Right lobe of liver (tissue), 6 donors: ENCODE data around the gene C16orf78. TPM values are rescaled to one million over a fixed set of nuclear protein-coding genes. Genes with fewer than 3 reads are reported as not detected.
A peak's percentile ranks its signal among the peaks of the same experiment; 100 is the strongest.

Experiments
- ATAC-seq, 4 donors: fragments of 200-7000 bp; cut with Tn5 transposase; one replicate each; pipeline ENCODE4 v1.9.1; 2020; ENCODE audit warnings: mild to moderate bottlenecking in 4 of 4, moderate library complexity in 4 of 4
- DNase-seq, 3 donors: peaks; one replicate each; pipeline ENCODE4 v3.0.0-alpha.2; 2020
- H3K27ac ChIP-seq, 3 donors: fragments of 200-600 bp; one replicate each; pipeline ENCODE4 v1.8.0; 2022
- H3K27me3 ChIP-seq, 2 donors: fragments of 200-600 bp; one replicate each; pipeline ENCODE4 v1.8.0; 2022
- H3K36me3 ChIP-seq, 4 donors: fragments of 200-600 bp; sonication (generic) in 1 of 4; one replicate each; pipeline versions ENCODE4 v1.5.1 to v1.8.0; 2017 to 2022; ENCODE audit warnings: control low read depth in 1 of 4
- H3K4me1 ChIP-seq, 4 donors: fragments of 200-600 bp; sonication (generic) in 1 of 4; one replicate each; pipeline versions ENCODE4 v1.5.1 to v1.8.0; 2017 to 2022; ENCODE audit warnings: control low read depth in 1 of 4
- H3K4me3 ChIP-seq, 3 donors: fragments of 200-600 bp; one replicate each; pipeline ENCODE4 v1.8.0; 2022
- H3K9me3 ChIP-seq, 4 donors: fragments of 200-600 bp; sonication (generic) in 1 of 4; one replicate each; pipeline versions ENCODE4 v1.5.1 to v1.8.0; 2017 to 2022; ENCODE audit warnings: control low read depth in 1 of 4
- CTCF ChIP-seq, 4 donors: fragments of 200-600 bp in 3 of 4; fragments of 450-650 bp in 1 of 4; IDR thresholded peaks; one replicate each; pipeline versions ENCODE4 v1.5.1 to v1.8.0; 2016 to 2022; ENCODE audit warnings: antibody characterized with exemption in 4 of 4, mild to moderate bottlenecking in 2 of 4
- POLR2A ChIP-seq: fragments of 450-650 bp; IDR thresholded peaks from one replicate; pipeline ENCODE4 v1.6.1; 2017; ENCODE audit warnings: antibody characterized with exemption, mild to moderate bottlenecking
- WGBS: methylation state at CpG from one replicate; pipeline ENCODE4 v1.1.6; 2018; ENCODE audit warnings: low coverage, low lambda C conversion rate; ENCODE audit not compliant: insufficient coverage; ENCODE audit errors: missing lambda C conversion rate; 5-methylcytosine and 5-hydroxymethylcytosine counted together
- intact Hi-C, 2 donors: fragments of 100-400 bp; cut with DNase I; formaldehyde crosslinking; loops; one replicate each; pipeline versions ENCODE4 v1.11.2 to v1.14.1; 2022
- total RNA-seq, 6 experiments: library from RNA; depleted of rRNA in 2 of 6; stranded (reverse); fragments of >200 nt in 2 of 6; fragmentation: NEBNext Ultra II Directional in 3 of 6; extraction: Animal tissue kit (Norgen Biotek cat#: 25700) in 3 of 6; gene quantifications; one replicate each; pipeline versions ENCODE4 v1.1.0 to v1.2.4, GENCODE V29; 2016 to 2023
- donor health status: DM: no; HTN: yes; CAD: no.
- donor health status: DM: no; HTN: no; CAD: no.
- donor health status: DM: no; HTN: no; CAD: no.
- donor health status: DM: no; HTN: yes; CAD: no.
- donor health status: DM: no; HTN: yes; CAD: no.

C16orf78 gene
- total RNA-seq, 6 experiments from 2014 or later, result not detected

GRCh38 chr16:49378238-49378637, 4.6 kb downstream of the C16orf78 start:
- no peak overlapping the region for H3K27ac ChIP-seq
- H3K36me3 ChIP-seq, result no peaks in the 10 kb centered on the region
- H3K4me3 ChIP-seq, result no peak overlapping the region
- no peaks in the 10 kb centered on the region for H3K27me3 ChIP-seq
- DNase-seq (no peak), ATAC-seq (no peak)
- intact Hi-C loops, result no loop called here
- TF ChIP-seq POLR2A (no peak), CTCF (IDR thresholded peaks at IDR 0.05) (no peak)
- H3K4me1 ChIP-seq, result no peaks in the 10 kb centered on the region
- no peaks in the 10 kb centered on the region for H3K9me3 ChIP-seq
- whole genome bisulfite sequencing, result no CpG with 5 or more reads among the region's 11 CpGs

GRCh38 chr16:49378816-49379215, 5.2 kb downstream of the C16orf78 start:
- Histone ChIP-seq H3K36me3 (no peaks in the 10 kb centered on the region), H3K4me1 (no peaks in the 10 kb centered on the region), H3K4me3 (no peak overlapping the region), H3K27me3 (no peaks in the 10 kb centered on the region), H3K9me3 (no peaks in the 10 kb centered on the region), H3K27ac (no peak overlapping the region)
- no peak for TF ChIP-seq CTCF (IDR thresholded peaks at IDR 0.05)
- TF ChIP-seq POLR2A, result no peak
- ATAC-seq, result no peak
- WGBS, result 40% methylated on average over 1 of the region's 1 CpG
- intact Hi-C loops, result no loop called here
- no peak for DNase-seq

GRCh38 chr16:49382916-49383315, 9.3 kb downstream of the C16orf78 start:
- DNase-seq, result no peak
- TF ChIP-seq CTCF (IDR thresholded peaks at IDR 0.05) (peak in 1 of 4 donors; percentile 19), POLR2A (no peak)
- intact Hi-C loops, result no loop called here
- no peaks in the 10 kb centered on the region for H3K36me3 ChIP-seq
- H3K27me3 ChIP-seq, result no peaks in the 10 kb centered on the region
- no peak for ATAC-seq
- H3K4me1 ChIP-seq, result no peaks in the 10 kb centered on the region
- H3K4me3 ChIP-seq, result no peak overlapping the region
- 13% methylated on average over 1 of the region's 1 CpG for WGBS
- no peak overlapping the region for H3K27ac ChIP-seq
- no peaks in the 10 kb centered on the region for H3K9me3 ChIP-seq

GRCh38 chr16:49395021-49395420, 21.4 kb downstream of the C16orf78 start:
- H3K4me1 ChIP-seq, result no peaks in the 10 kb centered on the region
- H3K4me3 ChIP-seq, result no peak overlapping the region
- ATAC-seq, result no peak
- intact Hi-C loops, result no loop called here
- WGBS, result 41% methylated on average over 1 of the region's 1 CpG
- no peaks in the 10 kb centered on the region for H3K27me3 ChIP-seq
- no peak for DNase-seq
- TF ChIP-seq POLR2A (no peak), CTCF (IDR thresholded peaks at IDR 0.05) (no peak)
- no peak overlapping the region for H3K27ac ChIP-seq
- H3K36me3 ChIP-seq, result no peaks in the 10 kb centered on the region
- no peaks in the 10 kb centered on the region for H3K9me3 ChIP-seq

GRCh38 chr16:49396206-49396720, 22.7 kb downstream of the C16orf78 start:
- Histone ChIP-seq H3K4me1 (no peaks in the 10 kb centered on the region), H3K4me3 (no peak overlapping the region), H3K27ac (no peak overlapping the region), H3K36me3 (no peaks in the 10 kb centered on the region), H3K9me3 (no peaks in the 10 kb centered on the region), H3K27me3 (no peaks in the 10 kb centered on the region)
- 59% methylated on average over 8 of the region's 12 CpGs for WGBS
- DNase-seq, result no peak
- TF ChIP-seq CTCF (IDR thresholded peaks at IDR 0.05) (no peak), POLR2A (no peak)
- no peak for ATAC-seq
- intact Hi-C loops, result no loop called here
